IgD-negative memory B cell (primary cell): Measurements from ENCODE around the gene KRT4. TPM values are rescaled to one million over a fixed set of nuclear protein-coding genes. Genes with fewer than 3 reads are reported as not detected.

Experiments used
- H3K27ac Mint-ChIP-seq, 3 donors: one replicate each; pipeline ENCODE4 v1.8.0; 2020 to 2022; ENCODE audit warnings: mild to moderate bottlenecking in 3 of 3, mixed read lengths in 3 of 3, moderate library complexity in 1 of 3
- H3K27me3 Mint-ChIP-seq: one replicate; pipeline ENCODE4 v1.8.0; 2021; ENCODE audit warnings: mixed read lengths
- H3K36me3 Mint-ChIP-seq: one replicate; pipeline ENCODE4 v1.8.0; 2020; ENCODE audit warnings: mild to moderate bottlenecking, mixed read lengths
- H3K4me1 Mint-ChIP-seq, 3 donors: one replicate each; pipeline ENCODE4 v1.8.0; 2020 to 2022; ENCODE audit warnings: mixed read lengths in 3 of 3, mild to moderate bottlenecking in 1 of 3
- H3K4me3 Mint-ChIP-seq, 4 donors: one replicate each; pipeline ENCODE4 v1.8.0; 2020 to 2022; ENCODE audit warnings: mild to moderate bottlenecking in 4 of 4, mixed read lengths in 4 of 4, moderate library complexity in 3 of 4
- H3K9me3 Mint-ChIP-seq, 3 donors: one replicate each; pipeline ENCODE4 v1.8.0; 2020 to 2021; ENCODE audit warnings: mixed read lengths in 3 of 3, mild to moderate bottlenecking in 1 of 3
- polyA plus RNA-seq: library from polyadenylated mRNA; unstranded; fragments of 300-500 nt; fragmentation: Illumina TruSeq; gene quantifications from one replicate; pipeline ENCODE4 v1.2.3, GENCODE V29; 2021

Gene KRT4
- polyA plus RNA-seq, 1 donor from 2014 or later: not detected

GRCh38 chr12:52809166-52809565, 4.8 kb downstream of the KRT4 start:
- Mint-ChIP-seq H3K27me3 (peaks cover 3% of the 10 kb centered on the region), H3K27ac (peak overlapping the region in 1 of 3 donors; percentile 88), H3K9me3 (no peaks in the 10 kb centered on the region), H3K4me3 (no peak overlapping the region), H3K4me1 (peaks cover 0 to 2% (median 0%) of the 10 kb centered on the region in 3 donors), H3K36me3 (peaks cover under 1% of the 10 kb centered on the region)

DNA sequence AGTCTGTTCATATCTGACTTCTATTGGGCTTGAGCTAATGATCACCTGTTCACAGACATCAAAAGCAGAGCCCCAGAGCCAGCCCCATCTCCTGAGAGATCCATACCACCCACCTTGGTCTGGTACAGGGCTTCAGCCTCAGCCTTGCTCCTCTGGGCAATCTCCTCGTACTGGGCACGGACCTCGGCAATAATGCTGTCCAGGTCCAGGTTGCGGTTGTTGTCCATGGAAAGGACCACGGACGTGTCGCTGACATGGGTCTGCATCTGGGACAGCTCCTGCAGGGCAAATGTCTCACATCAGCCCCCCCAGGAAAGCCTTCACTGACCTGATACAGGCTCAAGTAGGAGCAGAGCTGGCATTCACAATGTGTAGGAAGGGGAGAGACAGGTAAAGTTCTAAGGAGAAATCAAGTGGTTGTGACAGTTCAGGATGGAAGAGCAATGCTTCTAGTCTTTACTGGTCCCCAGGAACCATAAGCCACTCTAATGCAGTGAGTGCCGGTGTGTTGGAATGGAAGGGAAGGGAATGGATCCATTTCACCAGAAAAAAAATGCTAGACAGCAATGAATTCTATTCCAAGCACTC, 5.2 kb downstream of the KRT4 start:
- H3K9me3 Mint-ChIP-seq: no peaks in the 10 kb centered on the region
- H3K4me3 Mint-ChIP-seq: no peak overlapping the region
- H3K4me1 Mint-ChIP-seq: peaks cover 0 to 2% (median 0%) of the 10 kb centered on the region in 3 donors
- H3K36me3 Mint-ChIP-seq: no peaks in the 10 kb centered on the region
- peaks cover 5% of the 10 kb centered on the region for H3K27me3 Mint-ChIP-seq
- H3K27ac Mint-ChIP-seq: peak overlapping the region in 1 of 3 donors; percentile 88

- Mint-ChIP-seq H3K27ac (no peak overlapping the region), H3K9me3 (no peaks in the 10 kb centered on the region)
Measured at GRCh38 chr12:52807544-52808470, 6.1 kb downstream of the KRT4 start.

DNA sequence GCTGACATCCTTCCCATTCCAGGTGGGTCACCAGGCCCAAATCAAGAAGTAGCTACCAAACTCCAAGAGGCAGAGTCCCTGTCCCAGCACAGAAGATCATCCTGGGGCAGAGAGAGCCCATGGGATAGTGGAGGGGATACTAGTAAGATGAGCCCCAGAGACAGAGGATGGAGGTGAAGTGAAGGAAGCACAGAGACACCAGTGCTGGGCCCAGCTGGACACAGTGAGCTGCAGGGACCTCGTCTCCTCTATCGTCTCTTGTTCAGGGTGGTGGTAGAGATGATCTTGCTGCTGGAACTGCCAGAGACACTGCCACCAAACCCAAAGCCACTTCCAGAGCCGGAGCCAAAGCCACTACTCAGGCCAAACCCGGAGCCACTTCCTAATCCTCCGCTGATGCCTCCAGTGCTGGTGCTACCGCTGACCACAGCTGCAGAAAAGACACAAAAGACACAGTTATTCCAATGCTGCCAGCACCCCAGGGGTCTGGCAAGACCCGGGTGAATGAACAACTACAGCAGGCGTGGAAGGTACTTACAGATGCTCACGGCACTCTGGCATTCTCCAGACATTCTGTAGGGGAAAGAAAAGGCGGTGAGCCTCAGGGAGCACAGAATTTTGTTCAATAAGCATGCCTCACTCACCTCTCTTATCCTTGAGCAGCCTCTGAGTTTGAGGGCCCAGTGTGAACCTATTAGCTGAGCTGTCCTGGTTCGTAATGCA, 6.9 kb downstream of the KRT4 start:
- Mint-ChIP-seq H3K9me3 (no peaks in the 10 kb centered on the region), H3K27me3 (peaks cover 6% of the 10 kb centered on the region), H3K4me1 (peaks cover 0 to 2% (median 0%) of the 10 kb centered on the region in 3 donors), H3K4me3 (peak overlapping the region in 1 of 4 donors; percentile 51), H3K27ac (no peak overlapping the region), H3K36me3 (no peaks in the 10 kb centered on the region)

More at GRCh38 chr12:52807544-52808470, 6.1 kb downstream of the KRT4 start:
- peaks cover 0 to 2% (median 0%) of the 10 kb centered on the region in 3 donors for H3K4me1 Mint-ChIP-seq
- peaks cover 6% of the 10 kb centered on the region for H3K27me3 Mint-ChIP-seq
- no peaks in the 10 kb centered on the region for H3K36me3 Mint-ChIP-seq
- H3K4me3 Mint-ChIP-seq: no peak overlapping the region

- no peak overlapping the region for H3K27ac Mint-ChIP-seq
- H3K27me3 Mint-ChIP-seq: peaks cover 6% of the 10 kb centered on the region
- no peaks in the 10 kb centered on the region for H3K36me3 Mint-ChIP-seq
- H3K9me3 Mint-ChIP-seq: no peaks in the 10 kb centered on the region
- H3K4me3 Mint-ChIP-seq: peak overlapping the region in 1 of 4 donors; percentile 51
- H3K4me1 Mint-ChIP-seq: peaks cover 0 to 2% (median 0%) of the 10 kb centered on the region in 3 donors
Measured at GRCh38 chr12:52806169-52806811, 7.6 kb downstream of the KRT4 start.

- Mint-ChIP-seq H3K9me3 (no peaks in the 10 kb centered on the region), H3K4me1 (peaks cover 0 to 2% (median 0%) of the 10 kb centered on the region in 3 donors), H3K27me3 (peaks cover 6% of the 10 kb centered on the region), H3K36me3 (no peaks in the 10 kb centered on the region), H3K4me3 (no peak overlapping the region), H3K27ac (no peak overlapping the region)
Measured at GRCh38 chr12:52805739-52806138, 8.2 kb downstream of the KRT4 start.

GRCh38 chr12:52805000-52805399, 8.9 kb downstream of the KRT4 start:
- peaks cover 0 to 2% (median 0%) of the 10 kb centered on the region in 3 donors for H3K4me1 Mint-ChIP-seq
- no peaks in the 10 kb centered on the region for H3K36me3 Mint-ChIP-seq
- no peak overlapping the region for H3K4me3 Mint-ChIP-seq
- peaks cover 6% of the 10 kb centered on the region for H3K27me3 Mint-ChIP-seq
- H3K9me3 Mint-ChIP-seq: no peaks in the 10 kb centered on the region
- no peak overlapping the region for H3K27ac Mint-ChIP-seq

- no peaks in the 10 kb centered on the region for H3K4me1 Mint-ChIP-seq
- H3K36me3 Mint-ChIP-seq: no peaks in the 10 kb centered on the region
- H3K4me3 Mint-ChIP-seq: no peak overlapping the region
- H3K9me3 Mint-ChIP-seq: no peaks in the 10 kb centered on the region
- peak overlapping the region in 1 of 3 donors; percentile 24 for H3K27ac Mint-ChIP-seq
- H3K27me3 Mint-ChIP-seq: peaks cover 3% of the 10 kb centered on the region
Measured at GRCh38 chr12:52802442-52802841, 11.5 kb downstream of the KRT4 start.

- H3K4me1 Mint-ChIP-seq: no peaks in the 10 kb centered on the region
- H3K36me3 Mint-ChIP-seq: no peaks in the 10 kb centered on the region
- no peaks in the 10 kb centered on the region for H3K9me3 Mint-ChIP-seq
- H3K4me3 Mint-ChIP-seq: no peak overlapping the region
- H3K27me3 Mint-ChIP-seq: peaks cover 2% of the 10 kb centered on the region
- H3K27ac Mint-ChIP-seq: no peak overlapping the region
Measured at GRCh38 chr12:52801773-52802172, 12.1 kb downstream of the KRT4 start.

- H3K27me3 Mint-ChIP-seq: peaks cover 5% of the 10 kb centered on the region
- H3K4me1 Mint-ChIP-seq: no peaks in the 10 kb centered on the region
- no peaks in the 10 kb centered on the region for H3K36me3 Mint-ChIP-seq
- no peak overlapping the region for H3K4me3 Mint-ChIP-seq
- no peak overlapping the region for H3K27ac Mint-ChIP-seq
- H3K9me3 Mint-ChIP-seq: no peaks in the 10 kb centered on the region
Measured at GRCh38 chr12:52800259-52800917, 13.5 kb downstream of the KRT4 start.

GRCh38 chr12:52799505-52800211, 14.3 kb downstream of the KRT4 start:
- peaks cover 5% of the 10 kb centered on the region for H3K27me3 Mint-ChIP-seq
- H3K27ac Mint-ChIP-seq: no peak overlapping the region
- H3K9me3 Mint-ChIP-seq: no peaks in the 10 kb centered on the region
- H3K4me1 Mint-ChIP-seq: no peaks in the 10 kb centered on the region
- H3K36me3 Mint-ChIP-seq: no peaks in the 10 kb centered on the region
- H3K4me3 Mint-ChIP-seq: no peak overlapping the region

GRCh38 chr12:52798671-52799504, 15.0 kb downstream of the KRT4 start:
- Mint-ChIP-seq H3K27ac (no peak overlapping the region), H3K36me3 (no peaks in the 10 kb centered on the region), H3K27me3 (peaks cover 8% of the 10 kb centered on the region), H3K4me3 (no peak overlapping the region), H3K9me3 (no peaks in the 10 kb centered on the region), H3K4me1 (no peaks in the 10 kb centered on the region)

- Mint-ChIP-seq H3K36me3 (no peaks in the 10 kb centered on the region), H3K4me3 (no peak overlapping the region), H3K27me3 (peaks cover 9% of the 10 kb centered on the region), H3K9me3 (no peaks in the 10 kb centered on the region), H3K27ac (no peak overlapping the region), H3K4me1 (no peaks in the 10 kb centered on the region)
Measured at GRCh38 chr12:52798003-52798670, 15.8 kb downstream of the KRT4 start.
